AG09309 (cell line): ENCODE measurements around the gene CD86.

Source experiments
- DNase-seq: peaks from one replicate; pipeline ENCODE4 v3.0.0-alpha.2; 2010; ENCODE audit warnings: low read depth
- H3K4me3 ChIP-seq: 2 replicates; pipeline ENCODE4 v1.5.1; 2011; ENCODE audit warnings: mild to moderate bottlenecking, low read depth, low read length, moderate library complexity; ENCODE audit not compliant: control insufficient read depth
- TF ChIP-seq, protein P1 (sequence below): IDR thresholded peaks from 2 replicates; pipeline ENCODE4 v1.5.1; 2011; ENCODE audit warnings: mild to moderate bottlenecking, low read depth, low read length, inconsistent platforms; ENCODE audit not compliant: insufficient read depth, control insufficient read depth; ENCODE audit errors: missing control alignments

The CD86 gene

GRCh38 chr3:122066331-122067213 lies 11.4 kb downstream of the CD86 start:
- no peak for DNase-seq
- TF ChIP-seq, protein P1, sequence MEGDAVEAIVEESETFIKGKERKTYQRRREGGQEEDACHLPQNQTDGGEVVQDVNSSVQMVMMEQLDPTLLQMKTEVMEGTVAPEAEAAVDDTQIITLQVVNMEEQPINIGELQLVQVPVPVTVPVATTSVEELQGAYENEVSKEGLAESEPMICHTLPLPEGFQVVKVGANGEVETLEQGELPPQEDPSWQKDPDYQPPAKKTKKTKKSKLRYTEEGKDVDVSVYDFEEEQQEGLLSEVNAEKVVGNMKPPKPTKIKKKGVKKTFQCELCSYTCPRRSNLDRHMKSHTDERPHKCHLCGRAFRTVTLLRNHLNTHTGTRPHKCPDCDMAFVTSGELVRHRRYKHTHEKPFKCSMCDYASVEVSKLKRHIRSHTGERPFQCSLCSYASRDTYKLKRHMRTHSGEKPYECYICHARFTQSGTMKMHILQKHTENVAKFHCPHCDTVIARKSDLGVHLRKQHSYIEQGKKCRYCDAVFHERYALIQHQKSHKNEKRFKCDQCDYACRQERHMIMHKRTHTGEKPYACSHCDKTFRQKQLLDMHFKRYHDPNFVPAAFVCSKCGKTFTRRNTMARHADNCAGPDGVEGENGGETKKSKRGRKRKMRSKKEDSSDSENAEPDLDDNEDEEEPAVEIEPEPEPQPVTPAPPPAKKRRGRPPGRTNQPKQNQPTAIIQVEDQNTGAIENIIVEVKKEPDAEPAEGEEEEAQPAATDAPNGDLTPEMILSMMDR: no peak
- H3K4me3 ChIP-seq: no peak overlapping the region

DNA sequence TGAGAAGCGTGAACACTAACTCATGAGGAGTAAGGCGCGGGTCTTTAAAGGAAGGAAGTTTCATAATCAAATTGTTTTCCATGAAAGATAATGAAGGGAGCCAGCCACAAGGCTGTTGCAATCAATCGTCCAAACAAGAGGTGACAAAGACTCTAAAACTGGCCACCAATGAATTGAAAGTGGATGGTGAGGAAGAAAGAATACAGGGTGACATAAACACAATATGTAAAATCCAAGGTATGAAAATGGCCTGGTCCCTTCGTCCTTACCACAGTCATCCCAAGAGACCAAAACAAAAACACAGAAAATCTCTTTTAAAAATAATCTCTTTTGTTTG lies 12.0 kb downstream of the CD86 start:
- no peak for DNase-seq
- TF ChIP-seq, protein P1: no peak
- no peak overlapping the region for H3K4me3 ChIP-seq

- DNase-seq: no peak
- TF ChIP-seq, protein P1: no peak
- H3K4me3 ChIP-seq: no peak overlapping the region
These were observed 12.6 kb downstream of the CD86 start for GRCh38 chr3:122067588-122068240.

DNA sequence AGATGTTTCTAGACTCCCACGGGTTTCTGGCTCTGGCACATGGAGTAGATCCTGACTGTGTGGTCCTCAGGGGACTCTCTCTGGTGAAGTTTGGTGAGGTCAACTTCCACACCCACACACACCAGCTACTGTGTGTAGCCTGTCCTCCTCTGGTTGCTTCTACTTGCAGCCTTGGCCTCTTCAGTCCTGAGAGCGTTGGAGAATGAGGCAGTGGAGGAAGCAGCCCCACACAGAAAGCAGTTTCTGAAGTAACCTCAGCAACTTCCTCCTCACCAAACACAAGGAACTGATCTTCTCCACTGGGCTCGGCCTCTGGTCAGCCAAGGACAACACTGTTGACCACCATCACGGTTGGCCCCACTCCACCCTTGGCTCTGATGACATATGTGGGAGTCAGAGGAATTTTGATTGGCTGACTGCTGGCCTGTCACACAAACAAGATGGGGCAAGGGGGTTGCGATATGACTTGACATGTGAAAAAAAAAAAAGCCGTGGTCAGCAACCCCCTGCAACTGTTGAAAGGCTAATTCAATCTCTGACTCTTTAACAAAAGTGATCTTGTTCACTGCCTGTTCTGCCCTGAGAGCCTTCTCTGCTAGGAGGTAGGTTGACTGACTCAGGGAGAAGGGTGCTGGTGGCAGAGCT lies 19.6 kb downstream of the CD86 start:
- no peak for DNase-seq
- no peak overlapping the region for H3K4me3 ChIP-seq
- TF ChIP-seq, protein P1: no peak

DNA sequence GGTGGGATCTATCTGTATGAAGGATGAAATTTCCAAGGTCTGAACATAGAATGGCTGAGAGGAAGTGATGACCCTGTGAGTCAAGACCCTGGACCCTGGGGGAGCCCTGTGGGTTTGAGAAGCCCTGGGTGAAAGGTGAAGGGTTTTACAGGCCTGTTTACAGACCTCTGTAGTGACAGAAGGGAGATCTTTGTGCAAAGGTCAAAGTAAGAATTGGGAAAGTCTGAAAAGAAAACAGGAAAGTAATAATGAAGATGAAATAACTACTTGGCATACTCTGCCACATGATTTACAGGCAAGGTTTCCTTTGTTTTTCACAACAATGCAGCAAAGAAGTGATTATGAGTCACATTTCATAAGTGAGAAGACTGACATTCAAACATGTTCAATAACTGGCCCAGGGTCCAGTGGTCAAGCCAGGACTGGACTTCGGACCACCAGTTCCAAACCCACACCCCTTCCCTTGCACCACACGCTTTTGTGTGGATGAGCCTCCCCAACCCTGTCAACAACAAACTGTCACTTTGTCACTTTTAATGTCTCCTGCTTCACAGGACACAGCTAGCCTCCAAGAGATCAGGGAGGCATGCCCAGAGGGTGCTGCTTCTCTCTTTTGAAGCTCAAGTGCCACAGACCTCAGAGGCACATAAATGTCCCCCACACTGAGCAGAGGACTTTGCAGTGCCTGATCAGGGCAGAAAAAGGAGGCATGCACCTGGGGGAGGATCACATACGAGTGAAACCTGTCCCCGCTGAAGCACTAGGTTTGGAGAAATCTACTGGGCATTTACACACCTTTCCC lies 21.5 kb downstream of the CD86 start:
- TF ChIP-seq, protein P1: no peak
- H3K4me3 ChIP-seq: no peak overlapping the region
- DNase-seq: no peak
